ENCODE measurements around the gene SARDH. TPM values are rescaled to one million over a fixed set of nuclear protein-coding genes. Genes with fewer than 3 reads are reported as not detected.

SARDH gene
- polyA plus RNA-seq, 3 donors, result not detected

GRCh38 chr9:133759946-133760345, 21.8 kb upstream of the SARDH start:
- H3K27ac ChIP-seq (ENCODE audit: low read depth in 1 of 2, low read length in 2 of 2), result no peak overlapping the region
- no peaks in the 10 kb centered on the region for H3K4me1 ChIP-seq (ENCODE audit: control insufficient read depth in 1 of 2, insufficient read depth in 2 of 2, low read length in 2 of 2)
- peaks cover 16 to 32% of the 10 kb centered on the region in 2 donors for H3K36me3 ChIP-seq (replicated peaks in 1 of 2; ENCODE audit: control insufficient read depth in 1 of 2, insufficient read depth in 2 of 2, low read length in 2 of 2)
- Mint-ChIP-seq H3K4me1 (no peaks in the 10 kb centered on the region), H3K4me3 (no peak overlapping the region), H3K9me3 (peaks cover 0 to 4% (median 0%) of the 10 kb centered on the region in 7 donors), H3K27me3 (ENCODE audit: low read depth in 3 of 3) (peaks cover 0 to 8% (median 4%) of the 10 kb centered on the region in 3 donors), H3K36me3 (peaks cover 26 to 31% of the 10 kb centered on the region in 2 donors), H3K27ac (no peak overlapping the region)
- no peak for DNase-seq
- H3K79me2 ChIP-seq (ENCODE audit: insufficient read depth, low read length), result no peaks in the 10 kb centered on the region
- intact Hi-C loops (cut with micrococcal nuclease), result no loop called here
- WGBS (ENCODE audit: insufficient coverage), result 100% methylated on average over 1 of the region's 11 CpGs
- no peak overlapping the region for H3K9ac ChIP-seq (ENCODE audit: insufficient read depth, low read length, poor library complexity, severe bottlenecking)
- H3K9me3 ChIP-seq (replicated peaks in 1 of 2; ENCODE audit: control insufficient read depth in 1 of 2, insufficient read depth in 1 of 2, low read length in 2 of 2), result no peaks in the 10 kb centered on the region
- H3K4me2 ChIP-seq (replicated peaks; ENCODE audit: extremely low read depth, low read length, poor library complexity, severe bottlenecking), result no peak overlapping the region
- H3K4me3 ChIP-seq (replicated peaks in 1 of 3; ENCODE audit: low read depth in 2 of 3, low read length in 3 of 3), result no peak overlapping the region
- H2AFZ ChIP-seq (ENCODE audit: insufficient read depth, low read depth, low read length, poor library complexity, severe bottlenecking), result no peak overlapping the region
- TF ChIP-seq, protein P1, sequence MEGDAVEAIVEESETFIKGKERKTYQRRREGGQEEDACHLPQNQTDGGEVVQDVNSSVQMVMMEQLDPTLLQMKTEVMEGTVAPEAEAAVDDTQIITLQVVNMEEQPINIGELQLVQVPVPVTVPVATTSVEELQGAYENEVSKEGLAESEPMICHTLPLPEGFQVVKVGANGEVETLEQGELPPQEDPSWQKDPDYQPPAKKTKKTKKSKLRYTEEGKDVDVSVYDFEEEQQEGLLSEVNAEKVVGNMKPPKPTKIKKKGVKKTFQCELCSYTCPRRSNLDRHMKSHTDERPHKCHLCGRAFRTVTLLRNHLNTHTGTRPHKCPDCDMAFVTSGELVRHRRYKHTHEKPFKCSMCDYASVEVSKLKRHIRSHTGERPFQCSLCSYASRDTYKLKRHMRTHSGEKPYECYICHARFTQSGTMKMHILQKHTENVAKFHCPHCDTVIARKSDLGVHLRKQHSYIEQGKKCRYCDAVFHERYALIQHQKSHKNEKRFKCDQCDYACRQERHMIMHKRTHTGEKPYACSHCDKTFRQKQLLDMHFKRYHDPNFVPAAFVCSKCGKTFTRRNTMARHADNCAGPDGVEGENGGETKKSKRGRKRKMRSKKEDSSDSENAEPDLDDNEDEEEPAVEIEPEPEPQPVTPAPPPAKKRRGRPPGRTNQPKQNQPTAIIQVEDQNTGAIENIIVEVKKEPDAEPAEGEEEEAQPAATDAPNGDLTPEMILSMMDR (IDR thresholded peaks at IDR 0.05), result no peak
- H3K27me3 ChIP-seq (ENCODE audit: control insufficient read depth in 2 of 2, insufficient read depth in 2 of 2, low read length in 2 of 2), result no peaks in the 10 kb centered on the region
- H4K20me1 ChIP-seq (ENCODE audit: insufficient read depth, low read length), result no peaks in the 10 kb centered on the region

- H3K4me1 Mint-ChIP-seq, result peaks cover 3% of the 10 kb centered on the region
- Histone ChIP-seq H3K9me3 (replicated peaks in 1 of 2; ENCODE audit: control insufficient read depth in 1 of 2, insufficient read depth in 1 of 2, low read length in 2 of 2) (no peaks in the 10 kb centered on the region), H3K36me3 (replicated peaks in 1 of 2; ENCODE audit: control insufficient read depth in 1 of 2, insufficient read depth in 2 of 2, low read length in 2 of 2) (peaks cover 14 to 25% of the 10 kb centered on the region in 2 donors), H3K9ac (ENCODE audit: insufficient read depth, low read length, poor library complexity, severe bottlenecking) (no peak overlapping the region), H3K27ac (ENCODE audit: low read depth in 1 of 2, low read length in 2 of 2) (no peak overlapping the region), H4K20me1 (ENCODE audit: insufficient read depth, low read length) (no peaks in the 10 kb centered on the region), H3K27me3 (ENCODE audit: control insufficient read depth in 2 of 2, insufficient read depth in 2 of 2, low read length in 2 of 2) (no peaks in the 10 kb centered on the region), H3K4me1 (ENCODE audit: control insufficient read depth in 1 of 2, insufficient read depth in 2 of 2, low read length in 2 of 2) (no peaks in the 10 kb centered on the region), H3K4me2 (replicated peaks; ENCODE audit: extremely low read depth, low read length, poor library complexity, severe bottlenecking) (no peak overlapping the region), H2AFZ (ENCODE audit: insufficient read depth, low read depth, low read length, poor library complexity, severe bottlenecking) (no peak overlapping the region), H3K4me3 (replicated peaks in 1 of 3; ENCODE audit: low read depth in 2 of 3, low read length in 3 of 3) (no peak overlapping the region), H3K79me2 (ENCODE audit: insufficient read depth, low read length) (no peaks in the 10 kb centered on the region)
- no peak for DNase-seq
- WGBS (ENCODE audit: insufficient coverage), result 84% methylated on average over 16 of the region's 32 CpGs
- H3K36me3 Mint-ChIP-seq, result peaks cover 19 to 25% of the 10 kb centered on the region in 2 donors
- intact Hi-C loops (cut with micrococcal nuclease), result no loop called here
- TF ChIP-seq, protein P1 (IDR thresholded peaks at IDR 0.05), result no peak
- peaks cover 0 to 4% (median 0%) of the 10 kb centered on the region in 7 donors for H3K9me3 Mint-ChIP-seq
- H3K4me3 Mint-ChIP-seq, result no peak overlapping the region
- peaks cover 0 to 8% (median 4%) of the 10 kb centered on the region in 3 donors for H3K27me3 Mint-ChIP-seq (ENCODE audit: low read depth in 3 of 3)
- peak overlapping the region in 1 of 7 donors; percentile 55 for H3K27ac Mint-ChIP-seq
Measured at GRCh38 chr9:133759146-133759900, 21.2 kb upstream of the SARDH start.
